Measurements from ENCODE around the gene OR7A5. TPM values are rescaled to one million over a fixed set of nuclear protein-coding genes. Genes with fewer than 3 reads are reported as not detected.

OR7A5 gene
- total RNA-seq, 4 donors from 2014 or later: 0.72 to 2.9 (median 2.0) TPM

DNA sequence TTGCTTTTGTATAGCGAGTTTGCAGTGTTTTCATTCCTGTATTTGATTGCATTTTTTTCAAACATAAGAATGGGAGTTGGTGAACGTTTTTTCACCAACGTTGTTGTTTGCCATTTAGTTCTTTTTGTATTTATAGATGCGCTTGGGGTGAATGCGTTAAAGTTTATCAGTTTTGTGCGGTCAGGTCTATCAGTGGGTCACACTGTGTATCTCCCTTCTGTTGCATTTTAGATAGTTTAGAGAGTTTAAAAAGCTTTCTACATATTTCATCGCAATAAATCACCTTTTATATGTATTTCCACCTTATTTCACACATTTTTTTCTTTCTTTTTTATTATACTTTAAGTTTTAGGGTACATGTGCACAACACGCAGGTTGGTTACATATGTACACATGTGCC lies 16.4 kb downstream of the OR7A5 start:
- intact Hi-C loops (cut with DNase I; ENCODE audit: low total_unique reads): no loop called here
- TF ChIP-seq, protein P1, sequence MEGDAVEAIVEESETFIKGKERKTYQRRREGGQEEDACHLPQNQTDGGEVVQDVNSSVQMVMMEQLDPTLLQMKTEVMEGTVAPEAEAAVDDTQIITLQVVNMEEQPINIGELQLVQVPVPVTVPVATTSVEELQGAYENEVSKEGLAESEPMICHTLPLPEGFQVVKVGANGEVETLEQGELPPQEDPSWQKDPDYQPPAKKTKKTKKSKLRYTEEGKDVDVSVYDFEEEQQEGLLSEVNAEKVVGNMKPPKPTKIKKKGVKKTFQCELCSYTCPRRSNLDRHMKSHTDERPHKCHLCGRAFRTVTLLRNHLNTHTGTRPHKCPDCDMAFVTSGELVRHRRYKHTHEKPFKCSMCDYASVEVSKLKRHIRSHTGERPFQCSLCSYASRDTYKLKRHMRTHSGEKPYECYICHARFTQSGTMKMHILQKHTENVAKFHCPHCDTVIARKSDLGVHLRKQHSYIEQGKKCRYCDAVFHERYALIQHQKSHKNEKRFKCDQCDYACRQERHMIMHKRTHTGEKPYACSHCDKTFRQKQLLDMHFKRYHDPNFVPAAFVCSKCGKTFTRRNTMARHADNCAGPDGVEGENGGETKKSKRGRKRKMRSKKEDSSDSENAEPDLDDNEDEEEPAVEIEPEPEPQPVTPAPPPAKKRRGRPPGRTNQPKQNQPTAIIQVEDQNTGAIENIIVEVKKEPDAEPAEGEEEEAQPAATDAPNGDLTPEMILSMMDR (IDR thresholded peaks at IDR 0.05): no peak
- no peak for TF ChIP-seq POLR2A (IDR thresholded peaks at IDR 0.05)
- no peak for DNase-seq (ENCODE audit: low spot score in 2 of 2)
- no peak overlapping the region for H3K4me3 ChIP-seq (ENCODE audit: low read depth, poor library complexity, severe bottlenecking)
- 73 to 77% methylated on average over 8 of the region's 8 CpGs for WGBS, 2 donors

DNA sequence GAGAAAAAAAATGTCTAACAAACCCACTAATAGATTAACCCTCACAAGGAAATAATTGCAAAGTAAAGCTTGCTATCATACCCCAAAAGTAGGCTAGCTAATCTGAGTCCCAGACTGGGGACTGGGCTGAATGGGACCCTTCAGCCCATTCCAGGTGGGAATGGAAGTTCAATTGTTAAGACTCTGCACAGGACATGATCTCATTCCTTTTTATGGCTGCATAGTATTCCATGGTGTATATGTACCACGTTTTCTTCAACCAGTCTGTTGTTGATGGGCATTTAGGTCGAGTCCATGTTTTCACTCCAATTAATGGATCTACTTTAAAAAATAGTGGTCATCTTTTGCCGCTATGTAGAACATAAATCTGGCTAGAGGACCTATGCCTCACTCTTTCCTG lies 17.9 kb downstream of the OR7A5 start:
- TF ChIP-seq, protein P1 (IDR thresholded peaks at IDR 0.05): no peak
- no peak for TF ChIP-seq POLR2A (IDR thresholded peaks at IDR 0.05)
- no peak for DNase-seq (ENCODE audit: low spot score in 2 of 2)
- 78 to 80% methylated on average over 3 of the region's 3 CpGs for whole genome bisulfite sequencing, 2 donors
- no peak overlapping the region for H3K4me3 ChIP-seq (ENCODE audit: low read depth, poor library complexity, severe bottlenecking)
- intact Hi-C loops (cut with DNase I; ENCODE audit: low total_unique reads): no loop called here

DNA sequence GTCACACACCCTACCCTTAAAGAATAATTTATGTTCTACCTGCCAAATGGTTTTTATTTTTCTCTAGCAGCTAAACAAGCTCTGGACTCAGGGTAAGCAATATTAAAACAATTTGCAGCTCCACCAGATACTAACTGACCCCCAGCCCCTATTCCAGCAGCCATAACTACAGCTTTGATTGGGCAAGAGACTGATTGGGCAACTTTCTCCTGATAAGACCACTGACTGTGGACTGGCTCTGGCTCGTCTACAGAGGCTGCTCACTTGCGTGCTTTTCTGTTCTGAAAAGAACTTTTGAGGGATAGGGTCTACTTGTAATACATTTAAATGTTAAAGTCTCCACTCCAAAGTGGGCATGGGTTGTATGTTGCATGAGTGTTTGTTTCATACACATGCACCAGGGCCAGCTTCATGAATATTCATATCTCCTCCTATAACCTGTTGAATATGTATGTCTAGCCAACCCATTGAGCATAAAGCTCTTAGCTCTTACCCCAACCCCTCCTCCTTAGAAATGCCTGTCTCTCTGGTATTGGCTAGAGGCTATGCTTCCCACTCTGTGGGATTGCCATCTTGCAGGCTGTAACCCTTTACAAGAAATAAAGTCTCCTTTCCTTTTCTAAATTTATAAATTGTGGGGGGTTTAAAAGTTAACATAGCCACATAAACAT lies 19.9 kb downstream of the OR7A5 start:
- TF ChIP-seq, protein P1 (IDR thresholded peaks at IDR 0.05): no peak
- no peak for TF ChIP-seq POLR2A (IDR thresholded peaks at IDR 0.05)
- WGBS, 2 donors: 89 to 98% methylated on average over 2 of the region's 2 CpGs
- no peak overlapping the region for H3K4me3 ChIP-seq (ENCODE audit: low read depth, poor library complexity, severe bottlenecking)
- intact Hi-C loops (cut with DNase I; ENCODE audit: low total_unique reads): no loop called here
- no peak for DNase-seq (ENCODE audit: low spot score in 2 of 2)

- TF ChIP-seq POLR2A (IDR thresholded peaks at IDR 0.05): no peak
- TF ChIP-seq, protein P1 (IDR thresholded peaks at IDR 0.05): no peak
- no peak overlapping the region for H3K4me3 ChIP-seq (ENCODE audit: low read depth, poor library complexity, severe bottlenecking)
- intact Hi-C loops (cut with DNase I; ENCODE audit: low total_unique reads): no loop called here
- 48 to 56% methylated on average over 9 of the region's 9 CpGs for WGBS, 2 donors
- no peak for DNase-seq (ENCODE audit: low spot score in 2 of 2)
Measured at GRCh38 chr19:14809272-14810057, 25.5 kb downstream of the OR7A5 start.

- WGBS, 2 donors: 78 to 88% methylated on average over 3 of the region's 3 CpGs
- intact Hi-C loops (cut with DNase I; ENCODE audit: low total_unique reads): no loop called here
Measured at GRCh38 chr19:14804765-14805164, 30.2 kb downstream of the OR7A5 start.

More at GRCh38 chr19:14804765-14805164, 30.2 kb downstream of the OR7A5 start:
- no peak overlapping the region for H3K4me3 ChIP-seq (ENCODE audit: low read depth, poor library complexity, severe bottlenecking)
- TF ChIP-seq, protein P1 (IDR thresholded peaks at IDR 0.05): no peak
- no peak for TF ChIP-seq POLR2A (IDR thresholded peaks at IDR 0.05)
- DNase-seq (ENCODE audit: low spot score in 2 of 2): no peak
